T-helper 22 cell (primary cell): Measurements from ENCODE around the gene TLX2.
"Not testable (repeated sequence)": the region's sequence is repeated elsewhere in the genome, so short reads cannot be mapped to it uniquely, and the experiment has no call there.

ENCODE experiments used
- DNase-seq: peaks from one replicate; pipeline ENCODE4 v3.0.0-alpha.2; 2020; ENCODE audit warnings: low read depth

The TLX2 gene

DNA sequence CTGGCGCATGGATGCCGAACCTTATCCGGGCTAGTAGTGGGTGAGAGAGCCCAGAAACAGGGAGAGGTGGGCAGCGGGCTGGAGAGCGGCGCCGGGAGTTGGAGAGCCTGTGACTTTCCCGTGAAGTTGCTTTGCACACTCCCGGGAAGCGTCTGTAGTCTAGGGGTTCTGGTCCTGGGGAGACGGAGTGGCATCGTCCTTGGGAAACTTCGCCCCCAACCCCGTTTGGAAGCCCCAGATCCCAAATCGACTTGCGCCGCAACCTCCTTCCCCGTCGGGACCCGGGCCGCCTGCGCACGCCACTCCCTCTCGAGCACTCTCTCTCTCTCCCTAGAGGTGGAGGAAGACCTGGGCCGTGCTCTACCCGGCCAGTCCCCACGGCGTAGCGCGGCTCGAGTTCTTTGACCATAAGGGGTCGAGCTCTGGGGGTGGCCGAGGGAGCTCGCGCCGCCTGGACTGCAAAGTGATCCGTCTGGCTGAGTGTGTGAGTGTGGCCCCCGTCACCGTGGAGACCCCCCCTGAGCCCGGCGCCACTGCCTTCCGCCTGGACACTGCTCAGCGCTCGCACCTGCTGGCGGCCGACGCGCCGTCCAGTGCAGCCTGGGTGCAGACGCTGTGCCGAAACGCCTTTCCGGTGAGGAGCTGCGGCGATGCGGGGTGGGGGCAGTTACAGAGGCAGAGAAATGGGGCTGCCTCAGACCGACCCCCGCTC lies 40.7 kb downstream of the TLX2 start:
- no peak for DNase-seq

DNA sequence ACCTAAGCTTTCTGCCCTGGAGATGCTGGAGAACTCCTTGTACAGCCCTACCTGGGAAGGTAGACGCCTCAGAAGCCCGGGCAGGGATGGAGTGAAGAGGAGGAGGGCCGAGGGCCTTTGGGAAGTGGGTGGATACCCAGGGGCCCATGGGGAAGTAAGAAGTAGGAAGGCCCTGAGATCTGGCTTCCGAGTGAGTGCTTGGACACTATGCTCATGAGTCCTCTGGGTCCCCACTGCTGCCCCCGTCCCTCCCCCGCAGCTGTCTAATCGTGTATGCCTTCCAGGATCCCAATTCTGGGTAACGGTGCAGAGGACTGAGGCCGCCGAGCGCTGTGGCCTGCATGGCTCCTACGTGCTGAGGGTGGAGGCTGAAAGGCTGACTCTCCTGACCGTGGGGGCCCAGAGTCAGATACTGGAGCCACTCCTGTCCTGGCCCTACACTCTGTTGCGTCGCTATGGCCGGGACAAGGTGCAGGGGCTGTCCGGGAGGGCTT lies 41.4 kb downstream of the TLX2 start:
- no peak for DNase-seq

- no peak for DNase-seq
Observed at GRCh38 chr2:74556159-74556558, 41.9 kb downstream of the TLX2 start.

GRCh38 chr2:74556831-74557370 lies 42.7 kb downstream of the TLX2 start:
- DNase-seq = no peak

DNA sequence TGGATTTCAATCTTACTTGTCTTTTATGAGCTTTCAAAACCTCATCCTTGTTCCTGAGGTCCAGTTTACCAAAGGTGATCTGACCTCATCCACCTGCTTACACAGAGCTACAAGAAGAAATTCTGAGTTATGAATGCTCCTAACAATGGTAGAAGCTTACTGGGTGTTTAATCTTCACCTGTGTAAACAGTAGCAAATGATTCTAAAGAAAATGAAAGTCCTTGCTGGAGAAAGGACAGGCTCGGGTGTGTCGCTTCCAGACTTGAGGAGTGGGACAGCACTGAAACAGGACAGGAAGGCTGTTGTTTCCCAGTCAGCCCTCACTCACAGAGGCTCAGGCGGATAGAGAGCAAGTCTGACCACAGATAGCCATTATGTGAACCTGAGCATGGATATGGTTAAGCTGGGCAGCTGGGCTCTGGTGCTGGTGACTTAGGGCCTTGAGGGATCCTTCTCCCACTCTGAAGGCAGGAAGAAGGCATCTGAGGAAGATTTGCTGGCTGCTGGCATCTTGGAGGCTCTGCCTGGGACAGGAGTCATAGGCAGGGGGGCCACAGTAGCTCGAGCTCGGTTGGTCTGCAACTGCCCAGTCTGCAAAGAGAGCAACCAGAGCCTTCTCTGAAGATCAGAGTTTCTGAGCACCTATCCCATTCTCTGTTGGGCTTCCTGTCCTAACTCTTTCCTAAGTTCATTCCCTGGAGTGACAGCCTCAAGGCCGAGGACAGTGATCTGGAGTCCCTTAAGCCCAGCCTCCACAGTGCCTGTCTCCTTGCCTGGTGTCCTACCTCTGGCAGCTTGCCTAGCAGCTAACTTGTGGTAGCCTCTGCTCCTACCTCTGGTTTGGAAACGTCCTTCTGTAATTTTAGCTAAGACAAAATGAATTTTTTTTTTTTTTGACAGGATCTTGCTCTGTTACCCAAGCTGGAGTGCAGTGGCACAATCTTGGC lies 44.3 kb downstream of the TLX2 start:
- DNase-seq = no peak

DNA sequence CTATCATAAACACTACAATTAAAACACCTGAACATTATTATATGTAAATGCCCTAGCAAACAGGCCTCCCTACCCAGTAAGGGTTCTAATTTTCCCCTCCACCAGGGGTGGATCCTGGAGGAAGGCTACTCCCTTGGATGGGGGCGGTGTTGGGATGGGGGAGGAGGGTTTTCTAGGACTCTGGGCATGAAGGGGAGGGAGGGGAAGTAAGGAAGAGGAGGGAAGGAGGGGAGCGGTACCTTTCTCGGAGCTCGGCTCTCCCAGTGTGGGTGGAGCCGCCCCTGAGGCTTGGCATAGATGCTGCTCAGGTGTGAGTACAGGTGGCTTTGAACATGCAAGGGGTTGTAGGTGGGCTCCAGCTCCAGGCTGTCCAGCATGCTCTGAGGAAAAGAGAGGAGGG lies 45.7 kb downstream of the TLX2 start:
- DNase-seq = no peak

GRCh38 chr2:74560591-74560990 lies 46.3 kb downstream of the TLX2 start:
- DNase-seq = no peak

GRCh38 chr2:74561022-74561421 lies 46.8 kb downstream of the TLX2 start:
- not testable (repeated sequence) for DNase-seq

DNA sequence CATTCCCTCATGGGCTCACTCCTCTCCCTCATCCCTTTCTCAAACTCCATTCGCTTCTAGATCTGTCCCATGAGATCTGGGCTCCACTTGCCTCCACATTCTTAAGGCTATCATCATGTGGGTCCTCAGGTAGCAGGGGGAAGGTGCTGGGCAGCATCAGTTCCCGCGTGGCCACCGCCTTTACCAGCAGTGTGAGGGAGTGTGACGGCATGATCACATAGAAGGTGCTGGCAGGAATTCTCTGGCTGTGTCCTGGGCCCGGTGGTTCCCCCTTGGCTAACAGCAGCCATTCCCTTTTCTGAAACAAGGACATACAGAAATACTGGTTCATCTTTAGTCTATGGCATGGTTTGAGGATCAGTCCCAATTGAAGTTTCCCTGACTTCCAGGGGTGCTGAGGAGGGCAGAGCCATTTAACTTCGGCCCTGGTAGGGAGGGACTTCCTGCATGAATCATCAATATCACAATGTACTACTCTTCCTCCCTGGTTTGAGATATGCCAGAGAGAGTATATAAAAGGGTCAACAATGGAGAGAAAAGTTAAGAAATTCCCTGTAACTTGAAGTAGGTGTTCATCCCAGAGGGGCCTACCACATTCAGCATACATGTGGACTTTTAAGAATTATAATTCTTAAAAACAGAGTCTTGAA lies 48.0 kb downstream of the TLX2 start:
- no peak for DNase-seq

GRCh38 chr2:74564222-74564621 lies 50.0 kb downstream of the TLX2 start:
- DNase-seq = no peak

- DNase-seq = no peak
Observed at GRCh38 chr2:74566076-74566753, 52.0 kb downstream of the TLX2 start.

DNA sequence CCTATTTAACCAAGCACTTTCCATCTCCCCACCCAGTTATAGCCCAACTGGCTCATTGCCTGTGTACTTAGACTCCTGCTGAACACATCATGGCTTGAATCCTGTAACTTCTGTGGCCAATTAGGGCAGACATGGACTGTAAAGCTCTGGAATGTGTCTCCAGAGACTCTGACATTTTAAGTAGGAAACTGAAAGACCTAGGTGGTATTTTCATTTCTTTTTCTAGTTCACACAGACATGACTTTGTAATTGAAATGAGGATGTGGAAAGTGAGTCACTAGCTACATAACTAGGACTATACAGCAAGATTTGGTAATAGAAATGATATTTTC lies 52.5 kb downstream of the TLX2 start:
- DNase-seq = no peak
